GM23248 (cell line): ENCODE measurements around the gene CTR9.

Experiments
- EZH2 ChIP-seq: fragments of 200-600 bp; sonication (generic); IDR thresholded peaks from 2 replicates; pipeline ENCODE4 v1.6.1; 2018; ENCODE audit warnings: antibody characterized with exemption, mild to moderate bottlenecking; ENCODE audit not compliant: insufficient read depth, poor library complexity, severe bottlenecking
- EZH2phosphoT487 ChIP-seq: fragments of 200-600 bp; sonication (generic); IDR thresholded peaks from 2 replicates; pipeline ENCODE4 v1.6.1; 2018; ENCODE audit warnings: antibody characterized with exemption, moderate library complexity, mild to moderate bottlenecking, low read depth; ENCODE audit not compliant: insufficient read depth

DNA sequence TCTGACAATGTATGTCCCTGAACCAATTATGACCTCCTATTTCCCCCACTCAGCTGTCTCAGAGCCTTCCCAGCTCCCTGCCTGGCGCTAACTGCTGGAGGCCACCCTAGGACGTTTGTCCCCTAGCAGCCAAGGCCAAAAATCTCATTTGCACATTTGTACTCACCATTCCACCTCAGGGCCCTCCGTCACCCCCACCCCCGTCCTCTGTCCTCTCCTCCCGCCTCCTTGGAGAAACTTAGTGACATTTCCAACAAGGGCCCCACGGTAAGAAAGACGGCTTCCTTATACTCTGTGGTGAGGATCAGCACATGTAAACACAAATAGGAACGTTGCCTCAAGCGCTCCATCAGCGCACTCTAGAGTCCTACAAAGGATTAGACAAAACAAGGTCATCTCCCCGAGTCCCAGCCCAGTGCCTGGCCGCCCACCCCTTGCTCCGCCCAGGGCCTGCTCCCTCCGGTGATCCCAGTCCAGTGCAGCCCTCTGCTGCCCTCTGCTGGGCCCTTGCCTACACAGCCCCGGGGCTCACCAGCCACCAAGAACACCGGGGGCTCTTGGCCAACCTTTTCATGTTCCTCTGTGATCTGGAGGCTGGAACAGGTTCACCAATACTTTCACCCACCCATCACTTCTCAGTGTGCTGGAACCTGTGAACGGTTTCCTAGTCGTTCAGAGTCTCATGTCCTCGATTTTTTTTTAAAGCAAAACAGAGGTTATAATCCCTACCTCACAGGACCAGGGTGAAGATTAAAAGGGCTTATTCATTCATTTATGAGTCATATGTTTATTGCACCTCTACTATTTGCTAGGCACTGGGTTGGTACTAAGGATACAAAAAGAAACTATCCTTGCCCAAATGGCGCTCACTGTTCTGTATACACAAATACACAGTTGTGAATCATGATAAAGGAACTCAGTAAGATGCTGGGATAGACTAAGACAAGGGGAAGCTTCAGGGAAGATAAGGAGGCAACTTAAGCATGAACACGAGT lies 15.3 kb upstream of the CTR9 start:
- TF ChIP-seq EZH2 (no peak), EZH2phosphoT487 (no peak)
